DMS53 (cell line): ENCODE measurements around the gene ITGA1.
"Not testable (repeated sequence)": the region's sequence is repeated elsewhere in the genome, so short reads cannot be mapped to it uniquely, and the experiment has no call there.

Experiments used
- DNase-seq: peaks from one replicate; lab custom pipeline; 2025; lab: John Stamatoyannopoulos, UW

Gene ITGA1

DNA sequence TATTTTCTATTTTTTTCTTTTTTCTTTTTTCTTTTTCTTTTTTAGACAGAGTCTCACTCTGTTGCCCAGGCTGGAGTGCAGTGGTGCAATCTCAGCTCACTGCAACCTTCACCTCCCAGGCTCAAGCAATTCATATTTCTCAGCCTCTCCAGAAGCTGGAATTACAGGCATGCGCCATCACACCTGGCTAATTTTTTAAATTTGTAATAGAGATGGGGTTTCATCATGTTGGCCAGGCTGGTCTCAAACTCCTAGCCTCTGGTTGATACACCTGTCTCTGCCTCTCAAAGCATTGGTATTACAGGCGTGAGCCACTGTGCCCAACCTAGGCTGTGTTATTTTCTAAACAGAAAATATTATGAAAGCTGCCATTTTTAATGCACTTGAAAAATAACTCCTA is 78.3 kb downstream of the ITGA1 start:
- DNase-seq, result not testable (repeated sequence)

DNA sequence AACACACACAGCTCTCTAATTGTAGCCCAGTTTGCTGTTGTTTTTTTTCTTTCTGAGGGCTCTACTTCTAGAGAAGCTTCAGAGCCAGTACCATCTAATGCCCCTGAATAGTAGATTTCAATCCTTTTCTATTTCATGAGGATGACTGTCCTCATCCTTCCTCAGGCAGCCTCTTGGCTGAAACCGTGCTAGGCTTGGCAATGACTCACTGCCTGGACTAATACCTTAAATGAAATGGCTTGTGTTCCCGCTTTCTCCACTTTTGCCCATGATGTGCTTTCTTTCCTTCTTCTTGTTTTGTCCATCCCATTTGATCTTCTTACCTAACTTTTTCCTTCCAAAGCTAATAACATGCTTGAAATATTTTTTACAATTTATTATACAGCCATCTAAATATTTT is 80.1 kb downstream of the ITGA1 start:
- DNase-seq, result no peak

DNA sequence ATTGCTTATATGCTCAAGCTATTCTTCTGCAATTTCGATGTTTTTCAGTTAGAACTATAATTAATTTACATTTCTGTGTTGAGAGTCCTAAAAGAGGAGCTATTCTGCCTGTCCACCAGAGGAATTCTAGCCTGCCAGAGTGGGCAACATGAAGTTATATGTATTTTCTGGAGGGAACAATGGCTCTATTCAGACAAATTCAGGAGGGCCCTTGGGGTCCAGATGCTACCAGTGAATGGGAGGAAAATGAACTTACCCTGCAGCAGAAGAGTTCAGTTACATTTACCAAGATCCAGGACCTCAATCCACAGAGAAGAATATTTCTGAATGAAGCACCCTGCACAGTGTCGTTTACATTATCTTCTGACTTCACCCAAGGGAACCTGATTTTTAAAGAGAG is 80.7 kb downstream of the ITGA1 start:
- DNase-seq, result no peak

DNA sequence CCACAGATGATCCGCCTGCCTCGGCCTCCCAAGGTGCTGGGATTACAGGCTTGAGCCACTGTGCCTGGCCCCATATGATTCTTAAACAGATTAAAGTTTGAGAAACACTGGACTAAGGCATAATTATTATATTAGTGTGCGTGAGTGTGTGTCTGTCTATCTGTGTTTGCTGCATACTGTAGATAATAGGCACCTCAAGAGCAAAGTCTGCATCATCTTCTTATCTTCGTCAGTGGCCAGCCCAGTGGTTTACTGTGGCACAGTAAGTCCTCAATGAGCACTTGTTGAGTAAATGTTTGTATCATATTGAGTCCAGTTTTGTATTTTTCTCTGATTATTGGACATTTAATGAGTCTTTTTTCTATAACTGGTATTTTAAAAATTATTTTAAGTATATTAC is 81.7 kb downstream of the ITGA1 start:
- DNase-seq, result no peak

DNA sequence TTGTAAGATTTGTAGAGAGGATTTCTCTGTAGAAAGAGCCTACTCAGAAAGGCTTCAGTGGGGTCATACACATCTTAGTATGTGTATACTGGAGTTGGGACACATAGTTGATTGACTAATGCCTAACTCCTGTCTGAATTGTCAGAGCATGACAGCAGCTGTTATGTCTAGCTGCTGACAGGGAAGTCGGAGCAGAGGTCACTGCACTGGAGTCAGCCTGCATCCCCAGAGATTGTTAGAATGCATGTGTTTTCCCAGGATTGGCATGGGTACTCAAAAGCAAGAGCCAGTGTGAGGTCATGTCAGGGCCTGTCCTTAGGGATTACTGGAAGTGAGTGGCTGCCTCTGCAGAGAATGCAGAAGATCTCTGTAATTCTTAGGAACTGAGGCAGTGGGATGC is 82.7 kb downstream of the ITGA1 start:
- DNase-seq, result no peak

DNA sequence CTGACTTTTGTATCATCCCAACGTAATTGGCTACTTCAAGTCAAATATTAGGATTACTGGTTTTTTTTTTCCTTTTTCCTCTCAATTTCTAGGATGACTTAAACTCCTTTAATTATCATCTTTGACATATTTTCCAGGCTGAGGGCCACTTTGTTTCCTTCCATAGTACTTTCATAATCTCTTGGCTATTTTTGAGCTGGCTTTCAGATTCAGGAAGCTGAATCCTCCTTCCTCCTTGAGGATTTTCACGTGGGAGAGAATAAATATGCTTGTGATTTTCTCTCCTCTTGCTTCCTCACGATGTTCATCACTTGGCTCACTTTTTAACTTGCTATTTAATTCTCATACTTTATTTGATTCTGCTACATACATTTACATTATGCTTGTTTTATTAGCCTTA is 88.1 kb downstream of the ITGA1 start:
- no peak for DNase-seq

DNA sequence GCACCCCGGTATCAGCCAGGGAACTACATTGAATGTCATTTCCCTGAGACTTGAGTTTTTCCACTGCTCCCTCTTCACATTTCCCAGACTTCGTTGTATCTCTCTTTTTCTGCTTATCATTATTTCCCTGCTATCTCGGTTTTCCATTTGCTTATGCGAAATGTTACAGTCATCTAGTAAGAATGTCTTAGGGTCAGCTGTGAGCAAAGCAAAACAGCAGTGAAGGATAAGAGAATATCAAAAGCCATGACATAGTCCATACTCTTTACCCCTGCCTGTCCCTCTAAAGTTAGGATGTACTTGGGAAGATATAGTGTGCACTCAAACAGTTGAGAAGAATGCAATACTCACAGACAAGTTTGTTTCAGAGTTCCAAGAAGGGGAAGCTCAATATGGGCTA is 88.7 kb downstream of the ITGA1 start:
- no peak for DNase-seq

DNA sequence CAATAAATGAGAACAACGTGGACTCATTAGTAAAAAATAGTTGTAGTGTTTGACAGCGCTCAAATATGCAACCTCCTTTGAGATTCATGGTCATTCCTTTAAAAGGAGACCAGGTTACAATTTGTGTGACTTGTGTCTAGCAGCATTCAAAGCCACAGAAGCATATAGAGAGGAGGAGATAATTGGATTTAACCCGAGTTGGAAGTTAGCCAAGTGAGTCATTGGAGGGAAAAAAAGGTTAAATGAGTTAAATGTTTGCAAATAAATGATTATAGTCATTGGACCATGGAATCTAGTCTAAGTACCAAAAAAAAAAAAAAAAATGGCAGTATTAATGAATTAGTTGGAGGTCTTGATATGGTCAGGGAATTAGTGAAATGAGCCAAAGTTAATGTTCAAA is 90.9 kb downstream of the ITGA1 start:
- DNase-seq, result peak; percentile 41

DNA sequence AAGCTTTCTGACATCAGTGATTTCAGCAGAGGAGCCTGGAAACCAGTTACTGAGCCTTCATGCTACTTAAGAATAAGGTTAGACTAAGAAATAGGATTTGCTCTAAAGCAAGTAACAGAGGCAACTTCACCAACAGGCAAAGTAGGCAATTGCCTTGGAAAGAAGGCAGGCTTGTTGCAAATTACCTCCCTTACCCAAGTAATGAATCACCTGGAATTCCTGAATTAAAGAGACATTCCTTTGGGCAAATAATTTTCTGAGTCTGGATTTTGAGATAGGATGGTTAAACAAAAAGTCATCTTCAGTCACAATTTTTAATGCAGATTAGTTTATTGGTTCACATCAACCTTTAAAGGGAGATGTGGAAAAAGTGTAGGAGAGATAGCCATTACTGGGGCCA is 92.8 kb downstream of the ITGA1 start:
- no peak for DNase-seq

DNA sequence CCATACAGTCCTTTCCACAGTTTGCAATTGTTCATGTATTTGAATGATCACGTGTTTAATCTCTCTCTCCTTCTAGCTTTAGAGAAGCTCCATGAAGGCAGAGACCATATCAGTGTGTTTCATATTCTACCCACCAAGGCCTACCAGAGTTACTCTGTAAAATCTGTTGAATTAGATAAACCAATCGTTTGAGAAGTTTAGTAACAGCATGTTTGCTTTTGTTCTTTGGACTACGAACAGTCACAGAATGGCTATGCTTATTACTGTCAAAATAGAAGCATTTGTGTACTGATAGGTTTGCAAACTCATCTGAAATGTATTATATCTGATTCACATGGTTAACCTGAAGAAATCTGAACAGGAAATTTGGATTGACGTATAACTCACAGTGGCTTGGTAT is 93.8 kb downstream of the ITGA1 start:
- no peak for DNase-seq

DNA sequence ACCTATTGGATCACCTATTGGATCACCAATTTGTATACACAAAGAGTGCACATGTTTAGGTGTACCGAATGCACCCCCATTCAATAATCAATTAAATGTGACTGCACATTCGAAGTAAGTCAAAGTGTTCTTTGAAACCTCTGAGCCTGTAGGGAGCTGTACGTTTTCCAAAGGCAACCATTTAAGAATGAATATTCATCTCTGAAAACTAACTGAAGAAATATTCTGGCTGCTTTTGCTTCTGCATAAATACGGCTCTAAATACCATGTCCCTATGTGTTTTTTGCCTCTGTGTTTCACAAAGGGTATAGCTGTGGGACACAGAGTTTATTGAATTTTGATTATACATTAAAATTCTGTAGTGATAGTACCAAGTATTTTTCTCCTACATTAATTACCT is 95.4 kb downstream of the ITGA1 start:
- DNase-seq, result no peak

DNA sequence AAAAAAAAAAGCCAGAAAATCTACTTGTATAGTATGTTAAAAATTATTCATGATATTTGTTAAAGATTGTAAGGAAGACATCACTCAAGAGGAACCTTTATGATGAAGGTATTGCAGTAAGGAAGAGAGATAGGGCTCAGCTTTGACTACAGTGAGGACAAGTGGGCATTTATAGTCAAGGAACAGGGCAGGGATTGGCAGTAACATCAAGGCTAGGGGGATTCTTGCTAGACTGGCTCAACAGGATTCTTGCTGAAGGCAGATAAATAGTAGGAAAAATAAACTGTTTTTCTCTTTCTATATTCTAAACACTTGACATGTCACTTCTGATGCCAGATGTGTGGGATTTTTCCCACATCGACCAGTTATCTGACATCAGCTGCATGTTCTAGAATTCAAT is 96.7 kb downstream of the ITGA1 start:
- DNase-seq, result peak; percentile 30

DNA sequence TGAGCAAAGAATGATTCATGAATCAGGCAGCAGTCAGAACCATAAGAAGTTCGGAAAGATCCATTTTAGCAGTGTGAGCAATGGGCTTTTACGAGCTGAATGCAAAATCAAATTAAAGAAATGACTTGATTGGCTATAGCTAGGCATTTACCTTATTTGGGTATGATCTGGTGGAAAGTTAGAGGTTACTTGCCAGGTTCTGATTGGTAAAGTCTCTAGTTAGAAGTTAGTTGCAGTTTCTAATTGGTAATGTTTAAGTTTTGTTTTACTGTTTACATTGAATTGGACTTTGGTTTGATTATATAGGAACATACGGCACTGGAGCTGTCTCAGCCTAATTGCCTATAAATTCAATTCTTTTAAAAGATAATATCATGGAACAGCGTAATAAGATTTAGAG is 97.9 kb downstream of the ITGA1 start:
- DNase-seq, result no peak

DNA sequence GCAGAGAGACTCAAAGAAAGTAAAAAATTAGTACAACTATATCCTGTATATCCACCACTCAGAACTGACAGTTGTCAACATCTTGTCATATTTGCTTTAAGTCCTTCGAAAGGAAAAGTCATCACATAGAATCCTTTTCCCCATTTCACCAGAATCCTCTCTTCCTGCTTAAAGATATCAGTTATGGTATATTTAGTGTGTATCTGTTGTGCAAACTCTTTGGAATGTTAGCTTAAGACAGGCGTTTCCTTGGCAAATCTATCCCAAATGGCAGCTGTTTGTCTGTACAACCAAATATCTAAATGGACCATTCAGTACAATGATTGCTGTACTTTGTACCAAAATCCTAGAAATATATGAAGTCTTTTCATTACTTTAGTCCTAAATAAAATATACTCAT is 98.5 kb downstream of the ITGA1 start:
- no peak for DNase-seq

DNA sequence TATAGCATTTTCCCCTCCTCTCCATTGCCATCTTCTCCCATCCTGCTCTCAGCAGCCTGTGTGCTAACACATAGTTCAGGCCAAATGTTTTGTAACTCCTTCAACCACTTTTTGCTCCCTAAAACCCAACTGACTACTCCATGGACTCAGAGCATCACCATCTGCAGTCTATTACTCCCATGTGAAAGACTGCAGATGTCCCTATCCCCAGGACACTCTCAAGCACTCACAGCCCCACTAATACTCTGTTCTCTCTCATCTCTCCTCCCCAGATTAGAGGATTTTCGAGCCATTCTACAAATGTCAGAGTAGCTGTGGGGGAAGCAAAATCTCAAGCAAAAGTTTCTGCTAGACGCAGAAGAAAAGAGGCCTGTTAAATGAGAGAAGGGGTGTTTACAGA is 99.3 kb downstream of the ITGA1 start:
- DNase-seq, result no peak

DNA sequence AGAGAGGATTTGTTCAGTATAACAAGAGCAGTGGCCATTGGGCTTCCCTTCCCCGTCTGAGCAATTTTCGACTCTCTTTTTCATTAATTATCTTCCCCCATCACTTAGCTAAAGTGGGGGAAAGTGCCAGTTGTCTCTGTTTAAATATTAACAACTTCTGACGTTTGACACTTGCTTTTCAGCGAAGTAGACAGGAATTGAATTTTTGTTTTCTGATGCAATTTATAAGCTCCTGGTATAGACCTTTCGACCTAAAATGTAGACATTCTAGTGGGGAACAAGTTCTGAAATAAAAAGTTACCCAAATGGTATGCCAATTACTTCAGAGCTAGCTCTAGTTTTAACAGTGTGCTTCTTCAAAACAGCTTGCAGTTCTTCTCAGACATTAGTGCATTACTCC is 100.6 kb downstream of the ITGA1 start:
- no peak for DNase-seq

DNA sequence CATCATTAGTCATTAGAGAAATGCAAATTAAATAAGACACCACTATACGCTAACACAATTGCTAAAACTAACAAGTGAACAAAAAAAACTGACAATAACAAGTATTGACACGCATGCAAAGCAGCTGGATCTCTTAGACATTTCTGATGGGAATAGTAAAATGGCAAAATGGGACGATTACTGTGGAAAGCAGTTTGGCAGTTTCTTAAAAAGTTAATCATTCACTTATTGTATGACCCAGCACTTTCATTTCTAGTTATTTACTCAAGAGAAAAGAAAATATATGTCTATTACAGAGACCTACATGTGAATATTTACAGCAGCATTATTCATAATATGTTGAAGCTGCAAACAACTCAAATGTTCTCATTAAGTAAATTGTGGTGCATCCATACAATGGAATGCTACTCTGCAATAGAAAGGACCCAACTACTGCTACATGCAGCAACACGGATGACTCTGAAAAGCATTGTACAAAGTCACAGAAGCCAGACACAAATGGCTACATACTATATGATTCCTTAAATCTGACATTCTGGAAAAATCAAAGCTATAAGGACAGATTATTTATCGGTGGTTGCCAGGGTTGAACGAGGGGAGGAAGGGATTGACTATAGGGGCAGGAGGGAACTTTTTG is 104.6 kb downstream of the ITGA1 start:
- peak; percentile 67 for DNase-seq

DNA sequence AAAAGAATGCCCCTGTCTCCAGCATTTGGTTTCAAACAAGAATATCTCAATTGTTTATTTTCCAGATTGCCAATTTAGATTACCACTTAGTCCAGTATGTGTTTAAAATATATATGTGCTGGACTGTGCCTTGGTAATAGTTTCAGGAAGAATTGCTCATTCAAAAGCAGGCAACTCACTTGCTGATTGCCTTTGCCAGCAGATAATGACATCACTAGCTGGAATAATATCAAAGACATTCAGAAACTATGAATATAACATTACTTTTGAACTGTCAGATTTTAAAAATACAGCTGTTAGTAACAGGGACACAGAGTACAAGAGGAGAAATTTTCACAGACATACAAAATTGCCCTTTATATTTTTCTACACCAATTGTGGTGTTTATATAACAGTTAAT is 105.4 kb downstream of the ITGA1 start:
- DNase-seq, result peak; percentile 14

DNA sequence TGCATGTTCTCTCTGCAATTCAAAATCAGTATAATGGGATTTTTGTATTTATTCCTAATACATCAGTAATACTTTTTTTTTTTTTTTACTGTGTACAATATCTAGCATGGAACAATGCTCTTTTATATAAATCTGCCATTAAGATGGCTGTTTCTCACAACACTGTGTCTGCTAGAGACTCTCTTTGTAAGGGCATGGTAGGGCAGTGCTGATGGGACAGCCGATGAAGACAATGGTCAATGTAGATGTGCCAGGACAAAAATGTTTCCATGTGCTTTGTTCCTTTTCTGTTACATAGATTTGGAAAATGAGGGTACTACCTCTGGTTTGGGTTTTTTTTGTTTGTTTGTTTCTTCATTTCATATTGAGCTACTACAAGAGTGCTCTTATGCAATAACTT is 106.1 kb downstream of the ITGA1 start:
- DNase-seq, result no peak

DNA sequence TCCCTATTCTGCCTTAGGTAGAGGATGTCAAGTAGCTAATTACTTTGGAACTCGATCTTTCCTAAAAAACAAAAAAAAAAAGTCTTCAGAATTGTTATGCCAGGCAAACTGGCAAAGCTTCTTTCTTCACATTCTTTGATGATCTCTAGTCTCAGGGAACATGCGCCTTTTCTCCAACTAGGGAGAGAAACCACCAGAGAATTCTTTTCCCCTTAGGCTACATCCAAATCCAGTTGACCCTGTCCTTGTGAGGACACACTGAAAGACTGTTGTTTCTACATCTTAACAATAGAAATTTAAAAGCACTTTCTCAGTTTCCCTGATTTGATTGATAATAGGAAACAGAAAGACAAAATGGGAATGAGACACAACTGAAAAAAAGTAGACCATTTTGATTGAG is 106.7 kb downstream of the ITGA1 start:
- DNase-seq, result no peak

DNA sequence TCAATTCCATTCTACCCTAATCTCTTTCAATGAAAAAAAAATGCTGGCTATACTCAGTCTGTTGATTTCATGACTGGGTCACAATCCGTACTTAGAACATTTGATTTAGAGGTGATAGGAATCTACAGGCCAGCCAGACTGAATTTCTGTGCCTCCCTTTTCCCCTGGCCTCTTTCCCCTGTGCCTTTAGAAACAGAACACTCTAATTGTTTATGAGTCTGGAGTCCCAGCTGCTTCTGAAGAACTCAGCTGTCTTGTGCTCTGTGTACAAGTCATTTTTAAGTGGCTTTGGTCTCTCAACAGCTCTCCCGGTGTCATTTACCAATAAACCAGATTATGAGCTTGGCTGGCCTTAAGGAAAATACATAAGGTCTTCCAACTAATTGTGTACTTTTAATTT is 107.4 kb downstream of the ITGA1 start:
- no peak for DNase-seq

DNA sequence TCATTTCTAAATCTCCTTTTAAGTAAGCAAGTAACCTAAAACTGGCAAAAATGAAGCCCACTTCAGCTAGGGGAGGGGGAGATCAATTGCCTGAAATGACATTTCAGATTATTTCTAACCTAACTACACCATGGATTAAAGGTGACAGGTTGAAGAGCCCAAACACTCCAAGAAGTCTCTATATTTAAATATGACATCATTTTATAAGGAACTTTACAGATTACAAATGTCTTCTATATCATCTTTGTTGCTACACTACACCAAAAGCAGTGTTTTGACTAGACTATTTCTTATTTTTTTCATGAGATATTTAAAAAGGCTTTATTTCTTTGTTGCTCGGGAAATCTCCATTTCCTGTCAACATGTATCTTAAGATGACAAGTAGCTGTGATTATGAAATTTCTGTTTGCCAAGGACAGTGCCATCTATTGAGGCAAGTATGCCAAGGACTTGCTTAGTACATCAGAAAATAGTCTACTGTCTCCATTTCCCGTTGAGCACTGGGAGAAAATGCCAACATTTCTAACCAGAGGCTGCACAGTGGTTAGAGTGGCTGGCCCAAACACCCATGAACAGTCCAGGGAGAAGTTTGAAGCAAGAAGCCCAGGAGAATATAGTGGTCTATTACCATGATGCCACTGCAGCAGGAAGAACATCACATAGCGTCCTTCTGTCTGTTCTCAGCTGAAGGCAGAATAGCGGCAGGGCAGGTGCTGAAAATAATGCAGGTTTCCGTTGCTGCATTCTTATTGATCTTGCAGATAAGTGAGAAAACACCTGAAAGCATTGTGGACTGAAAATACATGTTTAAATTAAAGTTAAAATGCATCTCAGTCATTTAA is 108.1 kb downstream of the ITGA1 start:
- DNase-seq, result no peak

DNA sequence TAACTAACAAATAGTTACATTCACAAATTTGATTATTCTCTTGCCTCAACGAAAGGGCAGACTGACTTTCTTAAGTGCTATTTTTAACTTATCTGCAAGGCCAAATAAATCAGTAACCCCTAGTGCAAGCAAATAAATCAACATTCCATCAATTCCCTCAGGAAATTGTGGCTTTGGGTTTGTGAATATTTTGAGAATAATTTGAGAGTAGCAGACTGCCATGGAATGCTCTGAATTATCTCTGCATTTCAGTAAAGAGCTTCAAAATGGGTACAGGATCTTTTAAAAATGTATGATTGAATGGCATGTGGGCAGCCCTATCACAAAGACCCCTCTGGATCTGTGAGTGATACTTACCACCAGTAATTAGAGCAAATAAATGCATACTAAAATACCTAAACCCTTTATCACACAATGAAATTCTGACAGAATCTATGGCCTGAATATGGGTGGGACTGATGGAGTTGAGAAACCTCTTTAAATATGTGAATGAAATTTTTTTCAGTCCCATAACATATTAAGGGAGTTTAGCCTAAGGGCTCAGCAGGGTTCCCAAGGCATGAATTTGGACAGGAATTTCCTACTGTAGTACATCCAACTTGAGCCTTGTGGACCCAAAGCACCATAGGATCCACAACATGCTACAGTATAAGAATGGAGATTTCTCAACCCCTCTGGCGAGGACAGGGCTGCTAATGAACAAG is 109.0 kb downstream of the ITGA1 start:
- DNase-seq, result no peak
